IMR-90 (cell line): ENCODE results near the gene GJB5. TPM values are rescaled to one million over a fixed set of nuclear protein-coding genes. Genes with fewer than 3 reads are reported as not detected.

Experiments
- ATAC-seq: fragments of 200-7000 bp; cut with Tn5 transposase; 2 replicates; pipeline ENCODE4 v1.9.1; 2020; ENCODE audit warnings: low read depth, mild to moderate bottlenecking, moderate library complexity
- BruUV-seq: library from RNA; stranded (reverse); fragments of 400-500 nt; replicated peaks from 2 replicates; lab custom pipeline; 2021; lab: Mats Ljungman, UMichigan
- CTCF ChIA-PET: fragments of 300-600 bp; formaldehyde crosslinking; extraction: SDS; loops from one replicate; lab custom pipeline; 2021; ENCODE audit warnings: antibody characterized with exemption; lab: Yijun Ruan, JAX
- POLR2A ChIA-PET: fragments of 300-600 bp; sonication (Branson Sonifier 250); formaldehyde crosslinking; loops from one replicate; lab custom pipeline; 2022; ENCODE audit warnings: antibody characterized with exemption; ENCODE audit not compliant: unreplicated experiment; lab: Charles Lee
- DNase-seq: peaks from one replicate; pipeline ENCODE4 v3.0.0; 2013
- H2AFZ ChIP-seq: replicated peaks from 2 replicates; pipeline ENCODE3; 2013; ENCODE audit warnings: low read length, mild to moderate bottlenecking; ENCODE audit not compliant: poor library complexity
- H2AK5ac ChIP-seq: 2 replicates; pipeline ENCODE4 v1.6.1; 2013; ENCODE audit warnings: low read depth, low read length, inconsistent platforms
- H2AK9ac ChIP-seq: replicated peaks from 2 replicates; pipeline ENCODE3; 2013; ENCODE audit warnings: mild to moderate bottlenecking, low read depth, low read length, moderate library complexity; ENCODE audit not compliant: poor library complexity
- H2BK120ac ChIP-seq: 2 replicates; pipeline ENCODE4 v1.6.1; 2013; ENCODE audit warnings: low read depth, low read length, inconsistent platforms
- H2BK15ac ChIP-seq: 3 replicates; pipeline ENCODE4 v1.6.1; 2013; ENCODE audit warnings: low read depth, low read length, inconsistent platforms
- H2BK20ac ChIP-seq: 2 replicates; pipeline ENCODE4 v1.6.1; 2013; ENCODE audit warnings: low read depth, mild to moderate bottlenecking, inconsistent platforms, low read length, moderate library complexity
- H2BK5ac ChIP-seq: 2 replicates; pipeline ENCODE4 v1.6.1; 2013; ENCODE audit warnings: mild to moderate bottlenecking, low read depth, low read length, inconsistent platforms; ENCODE audit not compliant: poor library complexity, severe bottlenecking
- H3K14ac ChIP-seq: replicated peaks from 2 replicates; pipeline ENCODE4 v1.6.1; 2013; ENCODE audit warnings: low read depth, low read length, inconsistent platforms
- H3K18ac ChIP-seq: 2 replicates; pipeline ENCODE4 v1.6.1; 2013; ENCODE audit warnings: low read depth, low read length, control low read depth
- H3K23ac ChIP-seq: 2 replicates; pipeline ENCODE4 v1.6.1; 2013; ENCODE audit warnings: low read depth, low read length, inconsistent platforms
- H3K27ac ChIP-seq: 2 replicates; pipeline ENCODE4 v1.5.1; 2013; ENCODE audit warnings: mild to moderate bottlenecking, control low read depth, low read length; ENCODE audit not compliant: insufficient read depth
- H3K27me3 ChIP-seq: 2 replicates; pipeline ENCODE4 v1.6.1; 2013; ENCODE audit warnings: low read length; ENCODE audit not compliant: control insufficient read depth, insufficient read depth
- H3K36me3 ChIP-seq: 2 replicates; pipeline ENCODE4 v1.6.1; 2013; ENCODE audit warnings: low read length, mixed read lengths; ENCODE audit not compliant: control insufficient read depth, insufficient read depth
- H3K4ac ChIP-seq: 2 replicates; pipeline ENCODE4 v1.6.1; 2013; ENCODE audit warnings: low read depth, low read length, inconsistent platforms
- H3K4me1 ChIP-seq: 2 replicates; pipeline ENCODE4 v1.6.1; 2013; ENCODE audit warnings: low read length, mixed read lengths; ENCODE audit not compliant: control insufficient read depth, insufficient read depth
- H3K4me2 ChIP-seq: 2 replicates; pipeline ENCODE4 v1.6.1; 2013; ENCODE audit warnings: low read depth, mild to moderate bottlenecking, control low read depth, low read length, moderate library complexity
- H3K4me3 ChIP-seq: 2 replicates; pipeline ENCODE4 v1.5.1; 2013; ENCODE audit warnings: low read depth, mild to moderate bottlenecking, control low read depth, low read length, moderate library complexity; ENCODE audit not compliant: insufficient read depth
- H3K56ac ChIP-seq: 2 replicates; pipeline ENCODE4 v1.6.1; 2013; ENCODE audit warnings: low read length, inconsistent platforms; ENCODE audit not compliant: insufficient read depth; ENCODE audit errors: extremely low read depth
- H3K79me1 ChIP-seq, 2 experiments: 2 replicates each; pipeline ENCODE4 v1.6.1; 2013; ENCODE audit warnings: low read length in 2 of 2, inconsistent platforms in 1 of 2, low read depth in 1 of 2
- H3K9ac ChIP-seq: 2 replicates; pipeline ENCODE4 v1.6.1; 2013; ENCODE audit warnings: low read depth, low read length, control low read depth
- H3K9me1 ChIP-seq: 2 replicates; pipeline ENCODE4 v1.6.1; 2013; ENCODE audit warnings: low read length, inconsistent platforms; ENCODE audit not compliant: insufficient read depth
- H3K9me3 ChIP-seq: 2 replicates; pipeline ENCODE4 v1.6.1; 2013; ENCODE audit warnings: low read length; ENCODE audit not compliant: control insufficient read depth, insufficient read depth
- H4K20me1 ChIP-seq: 2 replicates; pipeline ENCODE4 v1.6.1; 2013; ENCODE audit warnings: low read length, inconsistent platforms; ENCODE audit not compliant: insufficient read depth
- H4K5ac ChIP-seq: 2 replicates; pipeline ENCODE4 v1.6.1; 2013; ENCODE audit warnings: mild to moderate bottlenecking, low read depth, low read length, control low read depth
- H4K8ac ChIP-seq, 2 experiments: 2 replicates each; pipeline ENCODE4 v1.6.1; 2013; ENCODE audit warnings: low read depth in 2 of 2, low read length in 2 of 2, control low read depth in 1 of 2, inconsistent platforms in 1 of 2
- H4K91ac ChIP-seq: 2 replicates; pipeline ENCODE4 v1.6.1; 2013; ENCODE audit warnings: low read depth, low read length, inconsistent platforms; ENCODE audit not compliant: insufficient read depth
- BHLHE40 ChIP-seq: fragments of 150-350 bp; IDR thresholded peaks from 2 replicates; pipeline ENCODE4 v1.6.1; 2016; ENCODE audit warnings: mild to moderate bottlenecking, low read depth, low read length
- CEBPB ChIP-seq: IDR thresholded peaks from 2 replicates; pipeline ENCODE4 v1.6.1; 2012; ENCODE audit warnings: low read depth, low read length, improper control_type of control experiment
- CHD1 ChIP-seq: IDR thresholded peaks from 2 replicates; pipeline ENCODE4 v1.6.1; 2012; ENCODE audit warnings: low read depth, low read length, improper control_type of control experiment
- CTCF ChIP-seq: conservative IDR thresholded peaks from 2 replicates; pipeline ENCODE4 v1.5.1; 2012; ENCODE audit warnings: mild to moderate bottlenecking, low read depth, low read length, improper control_type of control experiment
- ELK1 ChIP-seq: fragments of 150-350 bp; IDR thresholded peaks from 2 replicates; pipeline ENCODE4 v1.6.1; 2016; ENCODE audit warnings: low read depth, mild to moderate bottlenecking, low read length, moderate library complexity, borderline replicate concordance
- FOS ChIP-seq: fragments of 150-350 bp; IDR thresholded peaks from 2 replicates; pipeline ENCODE4 v1.6.1; 2016; ENCODE audit warnings: low read depth, low read length
- MAFK ChIP-seq: IDR thresholded peaks from 2 replicates; pipeline ENCODE4 v1.6.1; 2012; ENCODE audit warnings: low read depth, low read length, improper control_type of control experiment
- MAZ ChIP-seq: IDR thresholded peaks from 2 replicates; pipeline ENCODE4 v1.6.1; 2012; ENCODE audit warnings: low read depth, mild to moderate bottlenecking, low read length, improper control_type of control experiment, moderate library complexity, borderline replicate concordance
- MXI1 ChIP-seq: IDR thresholded peaks from 2 replicates; pipeline ENCODE4 v1.6.1; 2012; ENCODE audit warnings: low read depth, mild to moderate bottlenecking, low read length, moderate library complexity, borderline replicate concordance
- NFE2L2 ChIP-seq: fragments of 150-350 bp; IDR thresholded peaks from 2 replicates; pipeline ENCODE4 v1.6.1; 2016; ENCODE audit warnings: low read depth, mild to moderate bottlenecking, low read length
- POLR2A ChIP-seq: IDR thresholded peaks from 2 replicates; pipeline ENCODE4 v1.6.1; 2012; ENCODE audit warnings: mild to moderate bottlenecking, low read depth, low read length
- RAD21 ChIP-seq: IDR thresholded peaks from 2 replicates; pipeline ENCODE4 v1.6.1; 2012; ENCODE audit warnings: low read length, improper control_type of control experiment
- RCOR1 ChIP-seq: IDR thresholded peaks from 2 replicates; pipeline ENCODE4 v1.6.1; 2012; ENCODE audit warnings: mild to moderate bottlenecking, low read length, improper control_type of control experiment; ENCODE audit not compliant: insufficient replicate concordance
- RFX5 ChIP-seq: IDR thresholded peaks from 2 replicates; pipeline ENCODE4 v1.8.0; 2012; ENCODE audit warnings: low read depth, mild to moderate bottlenecking, low read length, moderate library complexity
- SMC3 ChIP-seq: fragments of 150-350 bp; IDR thresholded peaks from 2 replicates; pipeline ENCODE4 v1.6.1; 2016; ENCODE audit warnings: low read depth, mild to moderate bottlenecking, antibody characterized with exemption, low read length, moderate library complexity
- USF2 ChIP-seq: fragments of 150-350 bp; IDR thresholded peaks from 2 replicates; pipeline ENCODE4 v1.6.1; 2017; ENCODE audit warnings: mild to moderate bottlenecking, antibody characterized with exemption, low read length, low read depth
- WGBS, 2 experiments: methylation state at CpG; one replicate each; pipeline versions ENCODE4 v1.1.5 to v1.1.7; 2013; ENCODE audit warnings: missing lambda C conversion rate in 2 of 2; ENCODE audit not compliant: insufficient read length in 1 of 2; ENCODE audit errors: extremely low coverage in 2 of 2; 5-methylcytosine and 5-hydroxymethylcytosine counted together
- dilution Hi-C: fragments of 300-500 bp; cut with HindIII; formaldehyde crosslinking; loops from one replicate; pipeline ENCODE4 v1.14.3; 2018; ENCODE audit warnings: low sequenced_read_pairs; ENCODE audit not compliant: unreplicated experiment
- in situ Hi-C: fragments of 300-500 bp; cut with MboI; formaldehyde crosslinking; loops from 3 replicates; pipeline ENCODE4 v1.14.3; 2019; ENCODE audit warnings: low sequenced_read_pairs, inconsistent platforms, mixed read lengths
- intact Hi-C: fragments of 100-400 bp; cut with micrococcal nuclease; formaldehyde crosslinking; loops from 2 replicates; pipeline ENCODE4 v1.10.0; 2022
- polyA plus RNA-seq, 3 experiments: library from polyadenylated mRNA; depleted of rRNA; stranded (reverse); fragments of >200 nt; gene quantifications; 2 replicates each; pipeline ENCODE4 v1.2.3, GENCODE V29; 2012; ENCODE audit warnings: low replicate concordance in 1 of 3
- total RNA-seq: library from RNA; depleted of rRNA; stranded (reverse); fragments of >200 nt; gene quantifications from 2 replicates; pipeline ENCODE4 v1.2.3, GENCODE V29; 2012

The GJB5 gene
- total and polyA plus RNA-seq, 2 of the 4 experiments (the other 2 are of a cell fraction) = 0.10 TPM; not detected in 1

GRCh38 chr1:34753163-34753562 is 1.7 kb upstream of the GJB5 start:
- no peak overlapping the region for H3K14ac ChIP-seq
- no peak overlapping the region for H3K9ac ChIP-seq
- H3K4me1 ChIP-seq = no peaks in the 10 kb centered on the region
- no peaks in the 10 kb centered on the region for H3K36me3 ChIP-seq
- ChIA-PET POLR2A (no interaction called here), CTCF (interaction anchor here (1.2 to 2.0 kb wide), 2 partner anchors 10 to 1120 kb away, joined by 4 to 7 read pairs; no protein-coding TSS in a partner anchor)
- no peak overlapping the region for H3K4me3 ChIP-seq
- dilution Hi-C loops (no loop called here), in situ Hi-C loops (no loop called here), intact Hi-C loops (no loop called here)
- no peak overlapping the region for H2BK120ac ChIP-seq
- no TSS peak for BruUV-seq
- no peak overlapping the region for H3K27ac ChIP-seq
- no peaks in the 10 kb centered on the region for H3K79me1 ChIP-seq
- no peak overlapping the region for H3K18ac ChIP-seq
- no peak overlapping the region for H3K23ac ChIP-seq
- no peak overlapping the region for H2AK5ac ChIP-seq
- H2AFZ ChIP-seq = no peak overlapping the region
- no peak overlapping the region for H2BK20ac ChIP-seq
- no peak overlapping the region for H2AK9ac ChIP-seq
- H3K27me3 ChIP-seq = no peaks in the 10 kb centered on the region; the same call in 1 of the 2 replicates
- no peak overlapping the region for H4K91ac ChIP-seq
- H4K8ac ChIP-seq = no peak overlapping the region
- H3K9me3 ChIP-seq = no peaks in the 10 kb centered on the region
- H3K56ac ChIP-seq = no peak overlapping the region
- no peak overlapping the region for H3K4ac ChIP-seq
- no peak overlapping the region for H2BK15ac ChIP-seq
- TF ChIP-seq CHD1 (no peak), USF2 (no peak), SMC3 (no peak), RFX5 (no peak), RAD21 (no peak), BHLHE40 (no peak), FOS (no peak), MAFK (no peak), NFE2L2 (no peak), MAZ (no peak), CEBPB (no peak), CTCF (no peak), ELK1 (no peak), RCOR1 (no peak), MXI1 (no peak), POLR2A (no peak)
- ATAC-seq (no peak), DNase-seq (no peak)
- no peak overlapping the region for H3K4me2 ChIP-seq
- H3K9me1 ChIP-seq = no peaks in the 10 kb centered on the region
- no peaks in the 10 kb centered on the region for H4K20me1 ChIP-seq
- H4K5ac ChIP-seq = no peak overlapping the region
- H2BK5ac ChIP-seq = no peak overlapping the region
- WGBS, 2 experiments = no CpG with 5 or more reads among the region's 3 CpGs
